ENCODE measurements around the gene OTOF.

Gene OTOF

GRCh38 chr2:26465981-26466471 lies 11.9 kb downstream of the OTOF start:
- TF ChIP-seq, protein P1, sequence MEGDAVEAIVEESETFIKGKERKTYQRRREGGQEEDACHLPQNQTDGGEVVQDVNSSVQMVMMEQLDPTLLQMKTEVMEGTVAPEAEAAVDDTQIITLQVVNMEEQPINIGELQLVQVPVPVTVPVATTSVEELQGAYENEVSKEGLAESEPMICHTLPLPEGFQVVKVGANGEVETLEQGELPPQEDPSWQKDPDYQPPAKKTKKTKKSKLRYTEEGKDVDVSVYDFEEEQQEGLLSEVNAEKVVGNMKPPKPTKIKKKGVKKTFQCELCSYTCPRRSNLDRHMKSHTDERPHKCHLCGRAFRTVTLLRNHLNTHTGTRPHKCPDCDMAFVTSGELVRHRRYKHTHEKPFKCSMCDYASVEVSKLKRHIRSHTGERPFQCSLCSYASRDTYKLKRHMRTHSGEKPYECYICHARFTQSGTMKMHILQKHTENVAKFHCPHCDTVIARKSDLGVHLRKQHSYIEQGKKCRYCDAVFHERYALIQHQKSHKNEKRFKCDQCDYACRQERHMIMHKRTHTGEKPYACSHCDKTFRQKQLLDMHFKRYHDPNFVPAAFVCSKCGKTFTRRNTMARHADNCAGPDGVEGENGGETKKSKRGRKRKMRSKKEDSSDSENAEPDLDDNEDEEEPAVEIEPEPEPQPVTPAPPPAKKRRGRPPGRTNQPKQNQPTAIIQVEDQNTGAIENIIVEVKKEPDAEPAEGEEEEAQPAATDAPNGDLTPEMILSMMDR (IDR thresholded peaks at IDR 0.05; ENCODE audit: control insufficient read depth, extremely low read depth, insufficient read depth): no peak
- DNase-seq (ENCODE audit: low read depth): no peak
- H3K4me3 ChIP-seq (ENCODE audit: low read depth, low read length): no peak overlapping the region

DNA sequence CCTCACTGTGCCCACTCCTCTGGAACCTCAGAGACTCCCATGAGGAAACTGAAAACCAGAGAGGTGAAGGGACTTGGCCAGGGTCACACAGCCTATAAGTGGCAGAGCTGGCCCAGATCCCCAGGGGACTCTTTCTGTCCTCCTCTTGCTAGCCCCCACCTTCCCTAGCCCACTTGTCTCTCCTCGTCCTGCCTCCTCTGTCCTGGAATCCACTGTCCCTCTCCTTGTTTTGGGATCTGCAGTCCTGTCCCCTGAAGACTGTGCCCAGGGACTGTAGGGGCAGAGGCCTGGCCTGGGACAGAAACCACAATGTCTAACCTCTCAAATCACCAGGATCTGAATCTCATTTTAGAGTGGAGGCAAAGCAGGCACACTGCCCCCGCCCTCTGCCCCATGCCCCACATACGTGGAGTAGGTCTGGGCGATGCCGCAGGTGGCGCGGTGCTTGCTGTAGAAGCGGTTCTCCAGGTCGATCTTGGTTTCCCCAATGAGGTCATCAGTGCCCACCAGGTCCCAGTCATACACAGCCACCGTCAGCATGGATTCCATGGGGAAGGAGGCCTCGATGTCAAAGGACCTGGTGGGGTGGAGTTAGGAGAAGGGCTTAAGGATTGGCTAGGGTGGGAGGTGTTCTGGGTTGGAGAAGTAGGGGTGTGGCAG lies 12.5 kb downstream of the OTOF start:
- TF ChIP-seq, protein P1 (IDR thresholded peaks at IDR 0.05; ENCODE audit: control insufficient read depth, extremely low read depth, insufficient read depth): no peak
- H3K4me3 ChIP-seq (ENCODE audit: low read depth, low read length): no peak overlapping the region
- DNase-seq (ENCODE audit: low read depth): no peak

GRCh38 chr2:26464390-26465265 lies 13.3 kb downstream of the OTOF start:
- H3K4me3 ChIP-seq (ENCODE audit: low read depth, low read length): no peak overlapping the region
- TF ChIP-seq, protein P1 (IDR thresholded peaks at IDR 0.05; ENCODE audit: control insufficient read depth, extremely low read depth, insufficient read depth): no peak
- no peak for DNase-seq (ENCODE audit: low read depth)

DNA sequence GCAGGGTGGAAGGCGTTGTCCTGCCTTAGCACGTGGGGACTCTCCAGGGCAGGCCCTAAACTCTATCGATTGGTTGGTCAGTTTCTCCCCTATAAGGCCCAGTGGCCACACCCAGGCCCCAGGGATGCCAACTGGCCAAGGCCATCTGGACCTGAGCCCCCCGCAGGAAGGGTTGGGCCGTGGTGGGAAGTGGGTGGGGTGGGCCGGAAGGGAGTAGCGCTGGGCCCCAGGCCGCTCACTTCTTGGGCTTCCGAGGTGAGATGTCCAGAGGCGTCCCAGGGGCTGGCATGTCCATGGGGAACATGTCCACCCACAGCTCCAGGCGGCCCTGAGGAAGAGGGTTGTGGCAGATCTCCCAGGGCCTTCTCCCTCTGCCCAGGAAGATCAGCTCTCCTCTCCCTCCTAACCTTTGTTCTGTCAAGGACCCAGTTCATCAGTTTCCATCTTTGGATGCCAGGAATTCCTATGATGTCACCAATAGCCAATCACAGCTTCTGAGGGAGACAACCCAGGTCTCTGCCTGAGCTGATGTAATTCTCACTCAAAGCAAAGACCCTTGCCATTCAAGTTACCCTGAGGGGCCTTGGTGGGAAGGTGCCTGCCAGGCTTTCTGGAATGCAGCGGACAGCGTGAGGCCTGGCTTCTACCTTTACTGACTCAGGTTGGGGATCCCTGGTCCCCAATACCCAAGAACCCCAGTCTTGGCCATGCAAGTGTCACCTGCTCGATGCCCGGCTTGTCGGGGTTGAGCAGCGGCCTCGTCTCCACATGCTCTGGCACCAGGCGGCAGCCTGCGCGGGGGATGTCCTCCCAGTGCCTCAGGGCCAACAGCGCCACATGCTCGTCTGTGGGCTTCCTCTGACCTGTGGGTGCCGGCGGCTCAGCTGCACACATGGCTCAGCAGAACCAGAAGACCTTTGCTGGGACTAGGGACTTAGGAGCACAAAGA lies 14.4 kb downstream of the OTOF start:
- TF ChIP-seq, protein P1 (IDR thresholded peaks at IDR 0.05; ENCODE audit: control insufficient read depth, extremely low read depth, insufficient read depth): no peak
- no peak for DNase-seq (ENCODE audit: low read depth)
- no peak overlapping the region for H3K4me3 ChIP-seq (ENCODE audit: low read depth, low read length)

- TF ChIP-seq, protein P1 (IDR thresholded peaks at IDR 0.05; ENCODE audit: control insufficient read depth, extremely low read depth, insufficient read depth): peak; percentile 49
- DNase-seq (ENCODE audit: low read depth): no peak
- no peak overlapping the region for H3K4me3 ChIP-seq (ENCODE audit: low read depth, low read length)
Observed at GRCh38 chr2:26462511-26463243, 15.2 kb downstream of the OTOF start.

DNA sequence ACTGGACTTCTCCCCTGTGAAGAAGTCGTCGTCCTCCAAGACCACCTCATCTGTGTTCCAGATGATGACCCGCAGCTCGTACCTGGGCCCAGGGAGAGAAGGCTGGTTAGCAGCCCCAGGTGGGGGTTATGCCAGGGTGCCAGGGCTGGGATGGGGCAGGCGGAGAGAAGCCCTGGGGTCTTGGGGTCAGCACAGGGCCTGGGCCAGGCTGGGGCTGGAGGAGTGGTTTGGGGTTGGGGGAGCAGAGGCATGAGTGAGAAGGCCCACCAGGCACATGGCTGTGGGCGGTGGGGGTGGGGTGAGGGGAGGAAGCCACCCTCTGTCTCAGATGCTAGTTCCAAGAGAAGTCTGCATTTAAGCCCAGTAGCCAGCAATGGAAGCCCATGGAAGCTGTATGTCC lies 15.8 kb downstream of the OTOF start:
- H3K4me3 ChIP-seq (ENCODE audit: low read depth, low read length): no peak overlapping the region
- DNase-seq (ENCODE audit: low read depth): no peak
- TF ChIP-seq, protein P1 (IDR thresholded peaks at IDR 0.05; ENCODE audit: control insufficient read depth, extremely low read depth, insufficient read depth): no peak
